ENCODE results near the gene SCAMP2.

SCAMP2 gene

DNA sequence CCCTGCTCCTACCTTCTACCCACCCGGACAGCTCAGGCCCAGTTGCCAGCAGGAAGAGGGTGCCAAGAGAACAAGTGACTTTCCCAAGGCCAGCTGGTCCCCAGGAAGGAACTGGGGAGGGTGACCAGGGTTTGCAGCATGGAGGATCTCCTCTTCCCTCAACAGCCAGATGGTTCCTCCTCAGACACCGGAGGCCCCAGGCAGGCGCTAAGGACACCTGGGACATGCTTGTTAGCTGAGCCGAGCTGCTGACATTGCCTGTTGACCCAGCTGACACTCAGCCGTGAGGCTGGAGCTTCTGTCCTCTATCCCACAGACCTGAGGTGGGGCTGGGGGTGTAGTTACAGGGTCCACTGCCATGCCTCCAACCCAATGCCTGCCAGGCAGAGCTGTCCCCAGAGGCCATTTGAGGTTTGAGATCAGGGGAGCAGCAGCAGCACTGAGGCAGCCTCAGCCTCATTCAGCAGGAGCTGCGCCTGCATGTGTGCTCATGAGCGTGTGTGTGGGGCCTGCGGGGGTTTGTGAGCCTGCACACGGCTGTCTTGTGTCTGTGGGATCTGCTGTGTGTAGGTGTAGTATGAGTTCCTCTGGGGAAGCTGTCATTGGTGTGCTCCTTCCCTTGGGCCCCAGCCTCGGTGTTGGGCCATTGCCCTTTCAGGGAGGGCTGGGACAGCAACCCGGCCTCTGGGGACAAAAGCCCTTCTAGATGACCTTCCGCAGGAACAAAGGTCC, 39.6 kb downstream of the SCAMP2 start:
- no peak overlapping the region for H3K4me3 ChIP-seq (ENCODE audit: low read length)
- H3K27ac ChIP-seq (ENCODE audit: low read length): no peak overlapping the region
- no peaks in the 10 kb centered on the region for H3K4me1 ChIP-seq (ENCODE audit: insufficient read depth, low read length)
- H3K36me3 ChIP-seq (ENCODE audit: insufficient read depth, low read depth, low read length): no peaks in the 10 kb centered on the region
- H3K9ac ChIP-seq (ENCODE audit: low read depth, low read length): no peak overlapping the region
- H3K27me3 ChIP-seq (ENCODE audit: insufficient read depth, low read length): peaks cover 6% of the 10 kb centered on the region
- no peaks in the 10 kb centered on the region for H3K9me3 ChIP-seq (ENCODE audit: insufficient read depth, low read depth, low read length)

DNA sequence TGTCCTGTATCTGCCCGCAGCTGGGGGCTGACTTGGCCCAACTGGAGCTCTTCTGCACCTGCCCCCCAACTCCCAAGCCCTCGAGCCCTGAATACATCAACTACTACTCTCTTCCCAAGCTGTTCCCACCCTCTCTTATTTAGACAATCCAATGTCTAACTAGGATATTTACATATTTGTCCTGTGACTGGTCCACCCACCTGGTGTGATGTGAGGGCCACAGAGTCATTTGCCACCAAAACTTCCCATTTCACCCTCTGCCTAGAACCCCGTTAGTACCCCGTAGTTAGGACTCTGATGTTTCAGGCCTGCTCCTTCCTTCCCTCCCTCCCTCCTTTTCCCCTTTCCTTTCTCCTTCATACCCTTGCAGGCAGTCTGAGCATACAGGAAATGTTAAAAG, 40.3 kb downstream of the SCAMP2 start:
- Histone ChIP-seq H3K4me3 (ENCODE audit: low read length) (no peak overlapping the region), H3K4me1 (ENCODE audit: insufficient read depth, low read length) (no peaks in the 10 kb centered on the region), H3K9me3 (ENCODE audit: insufficient read depth, low read depth, low read length) (no peaks in the 10 kb centered on the region), H3K27ac (ENCODE audit: low read length) (no peak overlapping the region), H3K9ac (ENCODE audit: low read depth, low read length) (no peak overlapping the region; the same call in 1 of the 2 replicates), H3K27me3 (ENCODE audit: insufficient read depth, low read length) (peaks cover 13% of the 10 kb centered on the region), H3K36me3 (ENCODE audit: insufficient read depth, low read depth, low read length) (no peaks in the 10 kb centered on the region)

DNA sequence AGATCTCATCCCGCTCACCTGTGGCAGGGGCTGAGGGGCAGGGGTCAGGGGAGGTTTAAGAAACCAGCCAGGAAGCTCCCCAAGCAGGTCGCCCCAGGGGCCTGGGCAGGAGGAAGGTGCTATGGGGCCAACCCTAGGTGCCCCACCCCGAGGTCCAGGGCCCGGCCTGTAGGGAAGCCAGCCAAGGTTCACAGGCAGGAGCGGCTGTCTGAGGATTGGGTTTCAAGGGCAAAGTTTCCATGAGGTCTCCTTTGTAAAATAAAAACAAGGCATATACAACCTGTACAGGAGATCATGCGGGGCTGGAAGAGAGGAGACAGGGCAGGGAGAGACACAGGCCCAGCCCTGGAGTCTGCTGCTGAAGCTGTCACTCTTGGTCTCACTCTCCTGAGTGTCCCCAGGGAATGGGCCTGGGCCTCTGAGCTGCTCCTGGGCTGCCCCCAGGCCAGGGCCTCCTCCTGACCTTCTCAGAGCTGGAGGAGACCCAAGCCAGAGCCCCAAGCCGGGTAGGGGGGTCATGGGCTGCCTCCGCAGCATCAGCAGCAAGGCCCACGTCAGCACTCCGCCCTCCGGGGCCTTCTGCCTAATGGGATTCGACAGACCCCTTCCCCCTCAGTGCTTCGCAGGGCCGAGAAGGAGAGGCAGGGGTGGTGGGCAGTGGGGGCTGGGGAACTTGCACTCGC, 41.2 kb downstream of the SCAMP2 start:
- H3K9ac ChIP-seq (ENCODE audit: low read depth, low read length): no peak overlapping the region
- H3K4me3 ChIP-seq (ENCODE audit: low read length): no peak overlapping the region
- H3K36me3 ChIP-seq (ENCODE audit: insufficient read depth, low read depth, low read length): no peaks in the 10 kb centered on the region
- H3K4me1 ChIP-seq (ENCODE audit: insufficient read depth, low read length): no peaks in the 10 kb centered on the region
- H3K27ac ChIP-seq (ENCODE audit: low read length): no peak overlapping the region
- H3K27me3 ChIP-seq (ENCODE audit: insufficient read depth, low read length): peaks cover 22% of the 10 kb centered on the region
- no peaks in the 10 kb centered on the region for H3K9me3 ChIP-seq (ENCODE audit: insufficient read depth, low read depth, low read length)

DNA sequence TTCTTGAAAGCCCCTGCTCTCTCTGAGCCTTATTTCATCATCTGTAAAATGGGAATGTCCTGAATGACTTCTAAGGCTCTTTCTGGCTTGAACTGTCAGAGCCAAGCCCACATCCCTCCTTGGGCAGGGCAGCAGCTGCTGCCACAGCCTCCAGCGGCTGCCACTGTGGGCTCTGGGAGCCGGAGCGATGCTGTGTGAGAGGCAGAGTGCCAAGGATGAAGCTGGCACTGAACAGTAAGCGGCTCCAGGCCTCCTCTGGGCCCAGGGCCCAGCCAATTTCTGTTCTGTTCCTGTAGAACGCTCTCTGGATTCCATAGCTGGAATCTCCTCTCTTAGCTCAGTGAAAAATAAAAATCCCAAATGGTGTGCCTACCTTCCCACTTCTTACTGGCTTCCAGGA, 42.3 kb downstream of the SCAMP2 start:
- H3K27me3 ChIP-seq (ENCODE audit: insufficient read depth, low read length): peaks cover 32% of the 10 kb centered on the region
- no peak overlapping the region for H3K9ac ChIP-seq (ENCODE audit: low read depth, low read length)
- no peak overlapping the region for H3K4me3 ChIP-seq (ENCODE audit: low read length)
- no peaks in the 10 kb centered on the region; the same call in 1 of the 2 replicates for H3K4me1 ChIP-seq (ENCODE audit: insufficient read depth, low read length)
- no peaks in the 10 kb centered on the region for H3K9me3 ChIP-seq (ENCODE audit: insufficient read depth, low read depth, low read length)
- H3K27ac ChIP-seq (ENCODE audit: low read length): no peak overlapping the region
- H3K36me3 ChIP-seq (ENCODE audit: insufficient read depth, low read depth, low read length): no peaks in the 10 kb centered on the region

DNA sequence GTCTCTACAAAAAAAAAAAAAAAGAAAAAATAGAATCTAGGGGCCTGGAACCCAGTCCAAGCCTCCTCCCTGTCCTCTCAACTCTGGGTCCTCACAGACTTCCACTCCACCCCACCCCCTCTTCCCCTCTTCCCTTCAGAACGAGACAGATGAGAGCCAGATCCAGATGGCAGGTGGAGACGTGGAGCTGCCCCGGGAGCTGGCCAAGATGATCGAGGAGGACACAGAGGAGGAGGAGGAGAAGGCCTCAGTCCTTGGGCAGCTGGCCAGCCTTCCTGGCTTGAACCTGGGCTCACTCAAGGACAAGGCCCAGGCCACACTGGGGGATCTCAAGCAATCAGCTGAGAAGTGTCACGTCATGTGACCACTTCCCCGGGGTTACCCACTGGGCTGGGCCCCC, 43.2 kb downstream of the SCAMP2 start:
- no peaks in the 10 kb centered on the region; the same call in 1 of the 2 replicates for H3K4me1 ChIP-seq (ENCODE audit: insufficient read depth, low read length)
- H3K36me3 ChIP-seq (ENCODE audit: insufficient read depth, low read depth, low read length): no peaks in the 10 kb centered on the region
- no peak overlapping the region for H3K27ac ChIP-seq (ENCODE audit: low read length)
- H3K4me3 ChIP-seq (ENCODE audit: low read length): no peak overlapping the region
- H3K9ac ChIP-seq (ENCODE audit: low read depth, low read length): no peak overlapping the region
- peaks cover 40% of the 10 kb centered on the region for H3K27me3 ChIP-seq (ENCODE audit: insufficient read depth, low read length)
- no peaks in the 10 kb centered on the region for H3K9me3 ChIP-seq (ENCODE audit: insufficient read depth, low read depth, low read length)

DNA sequence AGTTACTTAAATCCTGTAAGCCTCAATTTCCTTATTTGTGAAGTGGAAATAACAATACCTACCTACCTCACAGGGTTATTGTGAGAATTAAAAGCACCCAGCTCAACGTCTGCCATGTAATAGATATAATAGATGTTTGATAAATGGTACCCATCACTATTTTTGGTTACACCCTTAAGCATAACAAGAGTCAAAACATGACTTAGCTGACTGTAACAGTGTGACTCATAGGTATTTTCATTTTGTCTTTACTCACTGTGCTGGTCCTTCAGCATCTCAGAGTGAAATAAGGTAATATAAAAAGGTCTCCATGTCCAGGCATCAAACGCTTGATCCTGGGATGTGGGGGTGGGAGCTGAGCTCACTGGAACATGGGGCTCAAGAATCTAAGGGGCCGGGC, 43.7 kb downstream of the SCAMP2 start:
- Histone ChIP-seq H3K36me3 (ENCODE audit: insufficient read depth, low read depth, low read length) (no peaks in the 10 kb centered on the region), H3K9ac (ENCODE audit: low read depth, low read length) (no peak overlapping the region), H3K27me3 (ENCODE audit: insufficient read depth, low read length) (peaks cover 45% of the 10 kb centered on the region), H3K9me3 (ENCODE audit: insufficient read depth, low read depth, low read length) (no peaks in the 10 kb centered on the region), H3K27ac (ENCODE audit: low read length) (no peak overlapping the region), H3K4me1 (ENCODE audit: insufficient read depth, low read length) (no peaks in the 10 kb centered on the region; the same call in 1 of the 2 replicates), H3K4me3 (ENCODE audit: low read length) (no peak overlapping the region)

DNA sequence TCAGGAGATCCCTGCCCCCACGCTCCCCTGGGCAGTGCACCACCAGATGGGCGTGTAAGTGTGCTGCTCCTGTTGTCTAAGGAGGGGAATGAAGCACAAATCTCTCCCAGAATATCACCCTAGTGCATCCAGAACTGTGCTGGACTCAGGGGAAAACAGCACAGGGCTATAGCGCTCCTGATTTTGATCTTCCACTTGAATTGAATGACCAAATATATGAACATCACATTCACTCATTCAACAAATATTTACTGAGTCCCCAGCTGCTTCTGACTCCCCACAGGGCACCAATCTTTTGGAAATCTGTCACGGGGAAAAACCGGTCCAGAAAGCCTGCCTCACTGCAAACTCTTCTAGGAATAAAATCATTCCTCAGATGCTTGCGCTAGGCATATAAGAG, 44.3 kb downstream of the SCAMP2 start:
- Histone ChIP-seq H3K4me1 (ENCODE audit: insufficient read depth, low read length) (no peaks in the 10 kb centered on the region; the same call in 1 of the 2 replicates), H3K36me3 (ENCODE audit: insufficient read depth, low read depth, low read length) (no peaks in the 10 kb centered on the region), H3K4me3 (ENCODE audit: low read length) (no peak overlapping the region), H3K9ac (ENCODE audit: low read depth, low read length) (no peak overlapping the region), H3K9me3 (ENCODE audit: insufficient read depth, low read depth, low read length) (no peaks in the 10 kb centered on the region), H3K27me3 (ENCODE audit: insufficient read depth, low read length) (peaks cover 52% of the 10 kb centered on the region), H3K27ac (ENCODE audit: low read length) (no peak overlapping the region)

DNA sequence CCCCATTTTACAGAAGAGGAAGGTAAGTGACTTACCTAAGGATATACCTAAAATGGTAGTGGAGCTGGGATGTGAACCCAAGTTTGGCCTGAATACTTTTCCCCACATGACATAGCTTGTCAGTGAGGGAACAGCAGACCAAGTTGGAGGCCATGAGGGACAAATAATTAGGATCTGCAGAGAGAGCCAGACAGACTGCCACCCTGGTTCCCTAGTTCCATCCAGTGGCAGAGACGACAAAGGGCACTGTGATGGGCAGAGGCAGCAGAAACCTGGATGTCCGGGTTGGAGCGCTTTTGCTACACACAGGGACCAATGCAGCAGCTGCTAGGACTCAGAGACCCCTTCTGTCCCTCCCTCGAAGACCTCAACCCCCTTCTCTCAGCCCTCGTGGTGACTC, 45.6 kb downstream of the SCAMP2 start:
- H3K9ac ChIP-seq (ENCODE audit: low read depth, low read length): no peak overlapping the region
- H3K9me3 ChIP-seq (ENCODE audit: insufficient read depth, low read depth, low read length): no peaks in the 10 kb centered on the region
- no peaks in the 10 kb centered on the region; the same call in 1 of the 2 replicates for H3K4me1 ChIP-seq (ENCODE audit: insufficient read depth, low read length)
- peaks cover 55% of the 10 kb centered on the region for H3K27me3 ChIP-seq (ENCODE audit: insufficient read depth, low read length)
- H3K27ac ChIP-seq (ENCODE audit: low read length): no peak overlapping the region
- no peak overlapping the region for H3K4me3 ChIP-seq (ENCODE audit: low read length)
- no peaks in the 10 kb centered on the region for H3K36me3 ChIP-seq (ENCODE audit: insufficient read depth, low read depth, low read length)

DNA sequence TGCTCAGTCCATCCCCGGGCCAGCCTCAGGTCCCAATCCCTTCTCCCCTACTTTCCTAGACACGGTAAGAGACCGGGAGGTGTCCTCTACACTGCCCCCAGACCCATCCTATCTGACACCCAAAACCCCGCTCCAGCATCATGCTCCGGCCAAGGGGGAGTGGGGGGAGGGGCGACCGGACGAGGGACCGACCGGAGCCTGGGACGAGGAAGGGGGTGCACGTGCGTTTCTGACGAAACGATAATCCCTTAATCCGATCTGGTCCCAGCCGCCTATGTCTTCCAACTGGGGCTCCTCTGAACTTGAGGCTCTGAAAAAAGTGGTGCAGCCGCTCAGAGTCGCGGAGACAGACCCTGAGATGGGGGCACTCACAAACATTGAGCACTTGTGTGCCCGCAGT, 46.2 kb downstream of the SCAMP2 start:
- Histone ChIP-seq H3K27ac (ENCODE audit: low read length) (no peak overlapping the region), H3K4me1 (ENCODE audit: insufficient read depth, low read length) (no peaks in the 10 kb centered on the region; the same call in 1 of the 2 replicates), H3K4me3 (ENCODE audit: low read length) (peak overlapping the region; percentile 43; the same call in 1 of the 2 replicates), H3K9me3 (ENCODE audit: insufficient read depth, low read depth, low read length) (no peaks in the 10 kb centered on the region), H3K27me3 (ENCODE audit: insufficient read depth, low read length) (peaks cover 55% of the 10 kb centered on the region), H3K36me3 (ENCODE audit: insufficient read depth, low read depth, low read length) (no peaks in the 10 kb centered on the region), H3K9ac (ENCODE audit: low read depth, low read length) (no peak overlapping the region)

DNA sequence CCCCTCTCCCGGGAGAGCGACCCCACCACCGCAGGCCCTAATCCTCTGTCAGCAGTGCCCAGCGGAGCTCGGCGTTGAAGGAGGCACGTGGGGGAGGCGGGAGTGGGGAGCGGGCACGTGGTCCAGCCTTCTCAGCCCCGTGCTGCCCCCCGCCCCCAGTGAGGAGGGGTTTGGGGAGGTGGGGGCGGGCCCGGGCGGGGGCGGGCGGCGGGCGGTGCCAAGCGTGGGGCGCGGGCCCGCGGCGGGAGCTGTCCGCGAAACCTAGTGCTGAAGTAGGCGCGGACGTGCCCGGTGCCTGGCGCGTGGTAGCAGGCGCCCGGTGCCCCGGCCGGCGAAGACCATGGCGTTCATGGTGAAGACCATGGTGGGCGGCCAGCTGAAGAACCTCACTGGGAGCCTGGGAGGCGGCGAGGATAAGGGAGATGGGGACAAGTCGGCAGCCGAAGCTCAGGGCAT, 46.8 kb downstream of the SCAMP2 start, which contains the start of gene CPLX3:
Gene CPLX3, plus strand, starts transcription at position 264 of the 456 bp plus-strand sequence. Its CDS starts 77 bp downstream, at position 341.
- H3K4me3 ChIP-seq (ENCODE audit: low read length): peak within 1 kb of the TSS; percentile 43; the same call in 1 of the 2 replicates
- H3K27ac ChIP-seq (ENCODE audit: low read length): no peak within 1 kb of the TSS
- no peaks in the 10 kb centered on the region; the same call in 1 of the 2 replicates for H3K4me1 ChIP-seq (ENCODE audit: insufficient read depth, low read length)
- no peaks in the 10 kb centered on the region for H3K36me3 ChIP-seq (ENCODE audit: insufficient read depth, low read depth, low read length)
- H3K9ac ChIP-seq (ENCODE audit: low read depth, low read length): no peak within 1 kb of the TSS
- H3K27me3 ChIP-seq (ENCODE audit: insufficient read depth, low read length): peaks cover 55% of the 10 kb centered on the region
- no peaks in the 10 kb centered on the region for H3K9me3 ChIP-seq (ENCODE audit: insufficient read depth, low read depth, low read length)

DNA sequence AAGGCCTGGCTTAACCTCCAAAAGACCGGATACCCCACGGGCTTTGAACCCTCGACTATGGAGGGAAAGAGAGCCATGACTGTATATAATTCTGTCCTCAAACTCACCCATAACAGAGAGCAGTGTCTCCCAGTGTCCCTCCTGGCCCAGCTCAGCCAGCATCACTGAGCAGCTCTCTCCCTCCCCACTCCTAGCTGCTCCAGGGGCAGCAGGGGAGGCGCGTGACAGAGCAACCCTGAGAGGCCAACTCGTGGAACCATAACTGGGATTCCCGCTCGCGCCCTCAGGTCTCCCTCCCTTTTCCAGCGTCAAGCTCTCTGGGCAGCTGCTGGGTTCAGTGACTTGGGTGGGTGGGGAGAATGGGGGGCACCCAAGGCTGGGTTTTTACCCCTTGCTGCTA, 47.3 kb downstream of the SCAMP2 start:
- H3K4me1 ChIP-seq (ENCODE audit: insufficient read depth, low read length): no peaks in the 10 kb centered on the region; the same call in 1 of the 2 replicates
- H3K9ac ChIP-seq (ENCODE audit: low read depth, low read length): no peak overlapping the region
- no peak overlapping the region for H3K4me3 ChIP-seq (ENCODE audit: low read length)

DNA sequence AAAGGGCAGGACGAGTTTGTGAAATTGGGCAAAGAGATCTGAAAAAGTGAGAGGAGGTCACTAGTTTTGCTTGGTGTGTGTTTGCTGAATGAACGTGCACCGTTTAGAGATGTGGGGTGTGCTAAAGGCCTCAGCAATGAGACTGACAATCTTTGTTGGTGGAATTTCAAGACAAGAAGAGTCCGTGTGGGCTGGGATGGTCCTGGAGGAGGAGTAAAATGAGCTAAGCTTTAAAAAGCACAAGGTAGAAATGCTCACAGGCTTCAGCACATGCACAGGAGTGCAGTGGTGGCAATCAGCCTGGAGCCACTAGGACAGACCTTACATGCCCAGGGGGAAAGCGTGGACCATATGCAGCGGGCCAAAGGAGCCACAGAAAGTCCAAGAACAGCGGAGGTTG, 48.2 kb downstream of the SCAMP2 start:
- H3K27ac ChIP-seq (ENCODE audit: low read length): no peak overlapping the region
- peaks cover 55% of the 10 kb centered on the region for H3K27me3 ChIP-seq (ENCODE audit: insufficient read depth, low read length)
- no peak overlapping the region for H3K9ac ChIP-seq (ENCODE audit: low read depth, low read length)
- H3K4me3 ChIP-seq (ENCODE audit: low read length): no peak overlapping the region
- no peaks in the 10 kb centered on the region for H3K9me3 ChIP-seq (ENCODE audit: insufficient read depth, low read depth, low read length)
- no peaks in the 10 kb centered on the region for H3K36me3 ChIP-seq (ENCODE audit: insufficient read depth, low read depth, low read length)
- H3K4me1 ChIP-seq (ENCODE audit: insufficient read depth, low read length): no peaks in the 10 kb centered on the region; the same call in 1 of the 2 replicates

More for the DNA sequence above, 47.3 kb downstream of the SCAMP2 start:
- Histone ChIP-seq H3K9me3 (ENCODE audit: insufficient read depth, low read depth, low read length) (no peaks in the 10 kb centered on the region), H3K36me3 (ENCODE audit: insufficient read depth, low read depth, low read length) (no peaks in the 10 kb centered on the region), H3K27ac (ENCODE audit: low read length) (no peak overlapping the region), H3K27me3 (ENCODE audit: insufficient read depth, low read length) (peaks cover 55% of the 10 kb centered on the region)

Data from iPS-20b (cell line).